HG03571 (cell line): Measurements from ENCODE around the gene KIF18B.

Experiments
- ATAC-seq: cut with Tn5 transposase; IDR thresholded peaks from one replicate; pipeline ENCODE4 v1.9.1; 2021; ENCODE audit not compliant: unreplicated experiment

KIF18B gene

DNA sequence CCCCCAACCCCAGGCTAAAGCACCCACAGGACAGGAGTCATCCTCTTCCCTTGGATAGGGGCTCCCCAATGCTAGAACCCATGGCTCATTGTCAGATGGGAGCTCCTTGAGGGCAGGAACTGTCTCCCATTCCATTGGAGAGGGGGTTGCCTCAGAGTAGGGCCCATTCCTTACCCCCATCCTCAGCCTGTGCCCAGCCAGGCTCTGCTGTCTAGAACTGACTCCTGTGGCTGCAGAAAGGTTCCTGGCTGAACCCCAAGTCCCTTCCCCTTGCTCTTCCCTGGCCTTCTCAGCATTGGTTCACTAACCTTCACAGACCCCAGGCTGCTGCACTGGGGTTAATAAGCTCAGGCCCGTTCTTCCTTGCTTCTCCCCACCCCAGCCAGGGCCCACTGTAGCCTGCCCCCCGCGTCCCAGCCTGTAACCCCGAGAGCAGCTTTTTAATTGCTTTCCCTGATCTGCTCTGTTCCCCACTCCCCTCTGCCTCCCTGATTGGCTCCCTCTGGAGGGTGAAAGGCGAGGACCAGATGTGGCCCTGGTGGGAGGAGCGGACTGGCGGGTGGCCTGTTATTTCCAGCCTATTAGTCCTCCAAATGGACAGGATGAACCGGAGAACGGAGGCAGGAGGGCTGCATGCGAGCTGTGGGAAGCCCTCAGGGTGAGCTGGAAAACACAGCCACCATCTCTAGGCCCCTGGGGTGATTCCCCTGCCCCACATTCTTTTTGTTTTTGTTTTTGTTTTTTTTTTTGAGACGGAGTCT lies 26.3 kb downstream of the KIF18B start:
- ATAC-seq, result no peak

GRCh38 chr17:44920565-44920940 lies 27.0 kb downstream of the KIF18B start:
- no peak for ATAC-seq

DNA sequence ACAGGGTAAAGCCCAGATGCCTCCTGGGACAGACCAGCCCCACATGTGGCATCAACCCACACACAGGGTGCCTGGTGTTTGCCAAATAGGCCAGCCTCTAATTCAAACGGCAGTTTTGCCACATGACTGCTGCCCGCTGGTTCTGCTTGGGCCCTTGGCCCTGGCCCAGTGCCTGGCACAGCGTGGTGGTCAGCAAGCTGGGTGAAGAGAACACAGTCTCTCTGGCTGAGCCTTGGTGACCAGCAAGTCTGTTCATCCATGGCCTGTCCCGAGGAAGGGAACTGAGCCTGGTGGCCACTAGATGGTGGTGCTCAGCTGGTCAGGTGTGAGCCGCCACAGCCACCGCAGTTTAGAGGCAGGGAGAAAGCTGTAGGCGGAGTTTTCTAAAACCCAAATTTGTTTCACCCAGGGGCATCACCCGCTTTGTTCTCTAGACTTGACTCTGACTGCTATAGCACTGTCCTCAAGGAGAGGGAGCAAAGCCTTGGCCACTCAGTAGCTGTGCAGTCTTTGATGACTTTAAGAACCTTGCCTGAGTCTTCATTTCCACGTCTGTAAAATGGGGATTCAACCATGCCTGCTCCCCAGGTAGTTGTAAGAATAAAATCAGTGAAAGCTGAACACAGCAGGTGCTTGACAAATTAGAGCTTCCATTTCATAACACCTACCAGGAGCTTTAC lies 27.5 kb downstream of the KIF18B start:
- ATAC-seq, result peak; percentile 58

- no peak for ATAC-seq
Measured at GRCh38 chr17:44919411-44919810, 28.2 kb downstream of the KIF18B start.

DNA sequence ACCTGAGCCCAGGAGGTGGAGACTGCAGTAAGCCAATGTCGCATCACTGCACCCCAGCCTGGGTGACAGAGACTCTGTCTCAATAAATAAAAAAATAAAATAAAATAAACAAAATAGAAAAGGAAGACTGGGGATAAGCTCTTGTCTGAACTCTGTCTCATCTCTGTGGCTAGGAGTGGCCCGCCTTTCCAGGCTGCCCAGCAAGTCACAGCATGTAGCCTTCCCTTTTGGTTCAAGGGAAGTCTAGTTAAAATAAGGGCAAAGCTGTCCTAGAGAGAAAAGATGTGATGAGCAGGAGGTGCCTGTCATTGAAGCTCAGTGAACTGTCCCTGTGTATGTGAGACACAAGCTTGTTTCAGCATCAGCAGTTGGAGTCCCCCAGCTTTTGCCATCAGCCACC lies 29.6 kb downstream of the KIF18B start:
- ATAC-seq, result no peak

DNA sequence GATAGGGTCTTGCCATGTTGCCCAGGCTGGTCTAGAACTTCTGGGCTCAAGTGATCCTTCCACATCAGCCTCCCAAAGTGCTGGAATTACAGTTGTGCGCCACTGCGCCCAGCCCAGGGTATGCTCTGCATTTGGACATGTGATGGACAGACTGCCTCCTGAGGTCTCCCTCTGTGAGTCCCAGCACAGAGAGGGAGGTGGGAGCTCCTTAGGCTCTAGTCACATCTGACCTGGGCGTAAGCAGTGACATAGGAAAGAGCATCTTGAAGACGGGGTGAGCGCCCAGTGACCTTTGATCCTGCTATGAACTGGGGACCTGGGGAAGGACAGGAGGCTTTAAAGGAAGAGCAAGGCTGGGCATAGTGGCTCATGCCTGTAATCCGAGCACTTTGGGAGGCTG lies 30.1 kb downstream of the KIF18B start:
- ATAC-seq, result no peak

- no peak for ATAC-seq
Measured at GRCh38 chr17:44916781-44917241, 30.8 kb downstream of the KIF18B start.

- no peak for ATAC-seq
Measured at GRCh38 chr17:44915862-44916780, 31.5 kb downstream of the KIF18B start.

- ATAC-seq, result no peak
Measured at GRCh38 chr17:44915321-44915726, 32.2 kb downstream of the KIF18B start, which contains the start of gene GFAP. Gene GFAP (minus strand): TSS chr17:44915500. CDS start chr17:44915486, 14 bp downstream.

DNA sequence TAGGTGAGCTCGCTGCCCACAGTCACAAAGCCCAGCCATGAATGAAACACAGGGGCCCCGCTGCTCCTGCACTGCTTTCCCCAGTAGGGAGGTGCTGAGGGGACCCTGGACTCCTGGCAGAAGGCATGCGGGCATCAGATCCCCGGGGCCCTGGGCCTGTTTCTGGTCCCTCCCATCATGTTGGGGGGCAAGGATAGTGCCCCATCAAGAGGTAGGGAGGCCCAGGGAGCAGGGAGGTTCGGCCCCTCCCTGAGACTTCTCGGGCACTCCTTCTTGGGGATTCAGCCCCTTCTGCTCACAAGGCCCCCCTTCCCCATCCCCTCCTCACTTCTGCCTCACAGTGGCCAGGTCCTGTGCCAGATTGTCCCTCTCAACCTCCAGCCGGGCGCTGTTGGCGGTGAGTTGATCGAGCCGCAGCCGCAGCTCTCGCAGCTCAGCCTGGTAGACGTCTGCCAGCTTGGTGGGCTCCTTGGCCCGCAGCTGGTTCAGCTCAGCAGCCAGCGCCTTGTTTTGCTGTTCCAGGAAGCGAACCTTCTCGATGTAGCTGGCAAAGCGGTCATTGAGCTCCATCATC lies 32.8 kb downstream of the KIF18B start:
- no peak for ATAC-seq

- ATAC-seq, result no peak
Measured at GRCh38 chr17:44914148-44914547, 33.4 kb downstream of the KIF18B start.

- no peak for ATAC-seq
Measured at GRCh38 chr17:44913676-44914075, 33.9 kb downstream of the KIF18B start.

DNA sequence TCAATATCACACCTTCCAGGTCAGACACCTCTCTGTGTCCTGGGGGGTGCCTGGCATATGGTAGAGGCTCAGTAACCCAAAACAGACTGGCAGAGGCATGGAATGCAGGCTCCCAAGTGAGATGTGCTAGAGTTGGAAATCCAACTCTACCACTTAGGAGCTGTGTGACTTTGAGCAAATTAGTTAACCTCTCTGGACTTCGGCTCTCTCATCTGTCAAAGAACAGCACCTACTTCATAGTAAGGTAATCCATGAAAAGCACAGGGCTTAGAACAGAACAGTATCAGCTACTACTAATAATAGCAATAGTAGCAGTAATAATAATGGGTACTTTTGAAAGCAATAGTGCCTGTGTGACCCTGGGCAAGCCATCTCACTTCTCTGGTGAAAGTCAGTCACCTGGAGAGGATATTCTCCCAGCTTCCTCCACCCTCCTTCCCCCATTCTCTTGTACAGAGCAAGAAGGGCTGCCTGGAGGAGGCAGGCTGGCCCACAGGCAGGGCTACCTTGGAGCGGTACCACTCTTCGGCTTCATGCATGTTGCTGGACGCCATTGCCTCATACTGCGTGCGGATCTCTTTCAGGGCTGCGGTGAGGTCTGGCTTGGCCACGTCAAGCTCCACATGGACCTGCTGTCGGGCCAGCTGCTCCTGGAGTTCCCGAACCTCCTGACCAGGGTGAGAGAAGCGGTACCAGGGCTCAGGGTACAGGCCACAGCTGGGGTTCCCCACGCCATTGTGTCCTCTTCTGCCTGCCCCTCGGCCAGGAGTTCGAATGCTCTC lies 34.6 kb downstream of the KIF18B start:
- ATAC-seq, result no peak

GRCh38 chr17:44911133-44912001 lies 36.2 kb downstream of the KIF18B start:
- no peak for ATAC-seq

- ATAC-seq, result no peak
Measured at GRCh38 chr17:44910231-44911106, 37.1 kb downstream of the KIF18B start.

DNA sequence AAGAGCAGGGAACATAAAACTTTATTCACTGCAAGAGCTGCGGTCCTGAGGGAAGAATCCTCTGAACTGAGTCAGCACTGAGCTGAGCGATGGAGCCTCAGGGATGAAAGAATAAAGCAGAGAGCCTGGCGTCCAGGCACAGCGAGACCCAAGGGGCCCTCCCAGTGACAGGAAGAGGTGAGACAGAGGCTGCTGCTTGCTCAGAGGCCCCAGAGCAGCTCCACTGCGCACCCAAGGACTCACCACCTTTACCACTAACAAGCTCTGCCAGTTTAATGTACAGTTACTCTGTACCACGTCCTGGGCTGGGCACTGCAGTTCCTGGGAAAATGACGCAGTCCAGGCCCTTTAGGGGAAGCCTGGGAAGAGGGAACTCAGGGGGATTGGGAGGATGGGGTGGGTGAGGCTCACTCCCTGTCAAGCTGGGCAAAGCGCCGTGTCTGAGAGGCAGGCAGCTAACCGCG lies 37.9 kb downstream of the KIF18B start:
- ATAC-seq, result no peak

DNA sequence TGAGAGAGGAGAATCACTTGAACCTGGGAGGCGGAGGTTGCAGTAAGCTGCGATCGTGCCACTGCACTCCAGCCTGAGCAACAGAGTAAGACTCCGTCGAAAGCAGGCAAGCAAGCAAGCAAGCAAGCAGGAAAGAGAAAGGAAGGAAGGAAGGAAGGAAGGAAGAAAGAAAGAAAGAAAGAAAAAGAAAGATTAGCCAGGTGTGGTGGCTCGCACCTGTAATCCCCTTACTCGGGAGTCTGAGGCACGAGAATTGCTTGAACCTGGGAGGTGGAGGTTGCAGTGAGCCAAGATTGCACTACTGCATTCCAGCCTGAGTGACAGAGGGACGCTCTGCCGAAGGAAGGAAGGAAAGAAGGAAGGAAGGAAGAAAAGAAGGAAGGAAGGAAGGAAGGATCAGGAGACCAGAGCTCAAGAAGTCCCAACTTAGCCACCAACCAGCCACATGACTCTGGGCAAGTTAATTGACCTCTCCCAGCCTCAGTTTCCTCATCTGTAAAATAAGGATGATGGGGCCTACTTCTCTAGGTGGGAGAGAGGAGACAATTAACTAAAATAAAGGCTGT lies 38.7 kb downstream of the KIF18B start:
- no peak for ATAC-seq
